Activated gamma-delta T cell (primary cell): ENCODE results near the gene UBR3.
A peak's percentile ranks its signal among the peaks of the same experiment; 100 is the strongest.
"Not testable (repeated sequence)": the region's sequence is repeated elsewhere in the genome, so short reads cannot be mapped to it uniquely, and the experiment has no call there.

Experiments
- DNase-seq: peaks from one replicate; lab custom pipeline; 2025; lab: John Stamatoyannopoulos, UW

The UBR3 gene

DNA sequence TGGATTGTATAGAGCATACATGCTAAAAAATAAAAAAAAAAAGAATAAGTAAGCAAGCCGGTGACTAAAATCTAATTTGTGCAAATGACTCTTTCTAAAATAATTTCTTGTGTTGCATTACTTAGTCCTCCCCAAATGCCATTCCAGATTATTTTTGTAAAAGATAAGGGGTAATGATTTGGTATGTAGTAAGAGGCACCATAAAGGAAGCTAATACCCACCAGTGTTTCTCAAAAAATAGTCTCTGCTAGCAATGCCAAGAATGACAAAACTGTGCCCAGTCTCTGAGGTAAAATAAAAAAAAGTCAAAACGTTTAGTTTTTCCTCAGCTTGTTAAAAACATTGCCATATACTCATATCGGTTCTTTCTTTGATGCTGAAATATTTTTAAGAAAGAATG lies 5.2 kb upstream of the UBR3 start:
- no peak for DNase-seq

DNA sequence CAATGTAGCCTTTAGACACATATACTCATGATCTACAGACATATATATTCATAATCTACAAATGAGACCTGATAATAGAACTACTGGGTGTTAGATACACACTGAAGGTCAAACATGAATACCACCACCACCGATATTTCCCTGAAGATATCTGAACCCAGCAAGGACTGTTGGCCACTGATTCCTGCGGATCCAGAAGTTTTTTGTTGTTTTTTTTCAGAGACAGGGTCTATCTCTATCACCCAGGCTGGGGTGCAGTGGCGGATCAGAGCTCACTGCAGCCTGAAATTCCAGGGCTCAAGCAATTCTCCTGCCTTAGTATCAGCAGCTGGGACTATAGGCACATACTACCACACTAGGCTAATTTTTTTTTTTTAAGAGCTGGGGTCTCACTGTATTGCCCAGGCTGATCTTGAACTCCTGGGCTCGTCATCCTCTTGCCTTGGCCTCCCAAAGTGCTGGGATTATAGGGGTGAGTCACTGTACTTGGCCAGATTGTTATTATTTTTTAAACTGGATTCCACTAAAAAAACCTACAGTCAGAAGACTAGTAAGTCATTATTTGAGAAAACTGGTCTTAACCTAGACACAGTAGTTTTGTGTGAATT lies 4.4 kb upstream of the UBR3 start:
- no peak for DNase-seq

DNA sequence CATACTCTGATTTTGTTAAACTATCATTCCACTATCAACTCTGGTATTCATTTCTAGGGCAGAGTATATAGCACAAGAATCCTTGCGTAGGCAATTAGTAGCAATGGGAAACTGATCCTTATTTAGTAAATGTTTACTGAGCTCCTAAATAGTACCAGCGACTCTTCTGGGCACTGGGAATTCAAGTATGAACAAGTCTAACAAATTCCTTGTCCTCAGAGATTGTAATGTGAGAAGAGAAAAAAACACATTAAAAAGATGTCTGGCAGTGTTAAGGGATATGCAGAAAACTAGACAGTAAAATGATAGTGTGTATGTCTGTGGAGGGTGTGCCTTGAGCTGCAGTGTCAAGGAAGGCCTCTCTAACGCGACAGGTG lies 3.3 kb upstream of the UBR3 start:
- no peak for DNase-seq

DNA sequence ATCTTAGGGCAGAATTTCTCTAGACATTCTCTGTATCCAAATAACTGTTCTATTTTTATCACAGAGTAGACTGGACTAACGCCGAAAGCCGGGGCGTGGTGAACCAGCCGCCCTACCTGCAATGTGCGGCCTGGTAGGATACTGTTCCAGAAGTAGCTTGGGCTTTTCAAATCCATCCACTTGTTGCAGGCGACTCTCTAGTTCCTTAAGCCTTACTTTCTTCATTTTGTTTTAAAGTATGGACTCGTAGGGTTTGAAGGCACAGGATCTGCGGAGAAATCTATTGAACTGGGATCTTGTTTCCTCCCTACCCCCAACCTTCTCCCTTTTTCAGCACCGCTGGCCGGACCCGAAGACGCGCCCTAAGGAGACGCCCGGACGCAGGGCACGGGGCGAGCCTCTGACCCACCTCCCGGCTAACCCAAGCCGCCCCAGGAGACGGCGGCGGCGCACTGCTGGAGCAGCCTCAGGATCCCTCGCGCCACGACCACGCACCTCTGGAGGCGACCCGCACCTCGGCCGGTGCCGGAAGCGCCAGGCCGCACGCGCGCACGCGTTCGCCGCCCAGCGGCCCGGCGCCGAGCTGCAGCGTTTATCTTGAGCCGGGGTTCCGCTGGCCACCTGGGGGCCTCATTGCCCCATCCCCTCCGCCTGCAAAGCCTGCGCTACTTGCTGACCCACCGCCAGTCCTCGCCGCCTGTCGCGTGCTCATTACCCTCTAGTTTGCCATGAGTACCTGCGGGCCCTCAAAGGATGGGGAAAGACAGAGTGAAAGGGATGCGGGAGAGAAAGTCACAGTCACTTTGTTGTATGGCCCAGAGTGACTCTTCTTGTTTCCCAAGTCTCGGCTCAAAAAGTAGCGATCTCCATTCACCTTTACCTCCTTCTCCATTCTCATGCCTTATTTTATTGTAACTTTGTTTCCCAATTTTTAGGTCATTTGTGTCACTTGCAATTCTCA lies 2.6 kb upstream of the UBR3 start, which contains the start of gene METTL5:
METTL5 (minus strand) TSS at position 533 of the 961 bp plus-strand sequence; CDS start at position 225, 308 bp downstream.
- peak; percentile 63 for DNase-seq

DNA sequence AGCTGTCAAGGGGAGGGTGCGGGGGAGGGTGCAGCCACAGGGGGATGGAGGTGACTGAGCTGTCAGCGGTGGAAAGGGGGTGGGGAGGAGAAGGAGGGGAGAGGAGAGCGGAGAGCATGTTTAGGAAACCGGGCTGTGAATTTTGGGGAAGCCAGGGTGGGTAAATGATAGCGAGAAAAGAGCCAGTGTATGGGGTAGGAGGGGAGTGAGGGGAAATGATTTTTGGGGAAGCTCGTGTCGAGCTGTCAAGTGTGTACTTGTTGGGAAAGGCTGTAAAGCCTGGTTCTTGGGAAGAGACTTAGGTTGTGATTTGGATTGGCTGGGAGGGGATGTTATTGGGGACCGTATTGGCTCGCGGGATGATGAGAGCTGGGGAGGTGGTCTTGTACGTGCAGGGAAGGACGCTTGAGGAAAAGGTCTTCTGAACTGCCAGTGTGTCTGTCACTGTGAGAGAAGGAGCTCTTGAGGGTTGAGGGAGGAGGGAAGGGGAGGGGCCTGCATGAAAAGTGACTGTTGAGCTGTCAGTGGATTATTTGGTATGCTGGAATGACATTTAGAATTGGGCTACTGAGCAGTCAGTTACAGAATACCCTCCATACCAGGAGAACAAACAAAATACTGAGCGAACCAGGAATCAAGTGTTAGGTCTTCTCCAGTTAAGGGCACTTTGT lies 1.0 kb downstream of the UBR3 start:
- no peak for DNase-seq

DNA sequence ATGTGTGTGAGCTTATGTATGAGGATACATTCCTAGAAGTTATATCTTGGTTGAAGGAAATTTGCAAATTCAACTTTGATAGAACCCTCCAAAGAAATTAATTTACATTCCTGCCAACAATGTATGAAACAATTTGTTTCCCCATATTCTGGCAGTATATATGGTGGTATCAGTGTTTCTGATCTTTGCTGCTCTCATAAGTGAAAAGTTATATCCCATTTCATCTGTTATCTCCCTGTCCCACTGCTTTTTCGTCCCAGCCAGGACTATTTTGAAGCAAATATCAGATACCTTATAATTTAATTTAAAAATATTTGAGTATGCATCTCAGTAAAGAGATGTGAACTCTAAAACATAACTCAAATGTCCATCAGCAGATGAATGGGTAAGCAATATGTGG lies 7.1 kb downstream of the UBR3 start:
- no peak for DNase-seq

DNA sequence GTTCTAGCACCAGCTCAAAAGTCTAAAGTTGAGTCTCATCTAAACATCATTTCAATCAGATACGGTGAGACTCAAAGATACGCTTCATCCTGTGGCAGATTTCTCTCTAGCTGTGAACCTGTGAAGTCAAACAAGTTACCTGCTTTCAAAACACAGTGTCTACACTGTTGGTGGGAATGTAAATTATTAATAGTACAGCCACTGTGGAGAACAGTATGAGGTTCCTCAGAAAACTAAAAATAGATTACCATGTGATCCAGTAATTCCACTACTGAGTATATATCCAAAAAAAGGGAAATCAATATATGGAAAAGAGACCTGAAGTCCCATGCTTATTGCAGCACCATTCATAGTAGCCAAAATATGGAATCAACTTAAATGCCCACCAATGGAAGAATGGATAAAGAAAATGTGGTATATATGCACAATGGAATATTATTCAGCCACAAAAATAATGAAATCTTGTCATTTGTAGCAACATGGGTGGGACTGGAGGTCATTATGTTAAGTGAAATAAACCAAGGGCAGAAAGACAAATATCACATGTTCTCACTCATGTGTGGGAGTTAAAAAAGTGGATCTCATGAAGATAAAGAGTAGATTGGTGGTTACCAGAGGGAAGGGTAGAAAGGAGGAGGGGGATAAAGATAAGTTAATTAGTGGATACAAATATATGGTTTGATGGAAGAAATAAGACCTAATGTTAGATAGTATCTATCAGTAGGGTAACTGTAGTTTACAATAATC lies 11.7 kb downstream of the UBR3 start:
- no peak for DNase-seq

DNA sequence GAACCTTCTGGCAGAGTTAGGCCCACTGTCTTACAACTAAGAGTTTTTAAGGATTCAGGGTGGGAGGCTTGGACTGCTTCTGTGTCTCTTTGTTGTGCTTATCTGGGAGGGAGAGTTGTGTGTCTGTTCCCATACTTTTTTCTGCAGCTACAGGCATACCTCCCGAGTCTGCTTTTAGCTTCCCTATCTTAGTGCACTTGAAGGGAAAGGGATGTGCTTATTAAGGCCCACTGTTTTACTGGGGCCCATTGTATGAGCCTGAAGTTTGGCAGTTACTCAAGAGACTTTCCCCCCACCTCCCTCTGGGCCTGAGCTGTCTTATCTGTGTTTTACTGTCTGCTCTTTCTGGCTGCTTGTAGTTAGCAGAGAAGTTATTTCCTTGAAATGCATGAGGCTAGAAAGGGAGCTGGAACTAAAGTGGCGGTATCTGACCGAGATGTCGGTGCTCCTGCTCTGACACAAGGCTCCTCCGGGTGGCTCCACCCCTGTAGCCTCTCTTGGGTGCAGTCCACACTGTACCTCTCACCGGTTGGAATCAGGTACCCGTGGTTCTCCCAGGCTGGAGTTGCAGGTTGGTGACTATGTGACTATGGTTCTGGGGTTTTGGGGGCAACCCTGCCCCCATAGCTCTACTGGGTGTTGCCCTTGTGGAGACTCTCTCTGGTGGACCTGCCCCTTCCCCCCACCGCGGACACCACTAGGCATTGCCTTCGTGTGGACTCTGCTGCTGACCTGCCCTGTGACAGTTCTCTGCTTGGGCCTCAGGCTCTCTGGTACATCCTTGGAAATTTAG lies 12.9 kb downstream of the UBR3 start:
- no peak for DNase-seq

DNA sequence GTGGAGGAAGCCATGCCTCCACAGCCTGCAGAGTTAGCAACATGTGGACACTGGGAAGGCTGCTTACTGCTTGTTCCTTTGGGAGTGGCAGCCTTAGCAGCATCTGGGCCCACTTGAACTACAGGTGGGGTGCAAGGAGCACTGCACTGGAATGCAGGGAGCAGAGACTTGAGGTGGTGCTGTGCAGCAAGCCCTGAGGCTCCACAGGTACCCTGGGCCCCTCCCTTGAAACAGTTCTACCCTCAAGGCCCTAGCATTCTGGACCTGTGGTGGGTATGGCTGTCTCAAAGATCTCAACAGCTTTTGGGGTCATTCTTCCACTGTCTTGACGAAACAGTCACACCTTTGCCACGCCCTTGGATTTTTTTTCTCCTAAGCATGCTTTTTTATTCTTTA lies 13.5 kb downstream of the UBR3 start:
- no peak for DNase-seq

DNA sequence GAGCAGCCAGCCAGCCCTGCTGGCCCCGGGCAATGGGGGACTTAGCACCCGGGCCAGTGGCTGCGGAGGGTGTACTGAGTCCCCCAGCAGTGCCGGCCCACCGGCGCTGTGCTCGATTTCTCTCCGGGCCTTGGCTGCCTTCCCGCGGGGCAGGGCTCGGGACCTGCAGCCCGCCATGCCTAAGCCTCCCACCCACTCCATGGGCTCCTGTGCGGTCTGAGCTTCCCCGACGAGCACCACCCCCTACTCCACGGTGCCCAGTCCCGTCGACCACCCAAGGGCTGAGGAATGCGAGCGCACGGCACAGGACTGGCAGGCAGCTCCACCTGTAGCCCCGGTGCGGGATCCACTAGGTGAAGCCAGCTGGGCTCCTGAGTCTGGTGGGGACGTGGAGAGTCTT lies 14.4 kb downstream of the UBR3 start:
- not testable (repeated sequence) for DNase-seq

DNA sequence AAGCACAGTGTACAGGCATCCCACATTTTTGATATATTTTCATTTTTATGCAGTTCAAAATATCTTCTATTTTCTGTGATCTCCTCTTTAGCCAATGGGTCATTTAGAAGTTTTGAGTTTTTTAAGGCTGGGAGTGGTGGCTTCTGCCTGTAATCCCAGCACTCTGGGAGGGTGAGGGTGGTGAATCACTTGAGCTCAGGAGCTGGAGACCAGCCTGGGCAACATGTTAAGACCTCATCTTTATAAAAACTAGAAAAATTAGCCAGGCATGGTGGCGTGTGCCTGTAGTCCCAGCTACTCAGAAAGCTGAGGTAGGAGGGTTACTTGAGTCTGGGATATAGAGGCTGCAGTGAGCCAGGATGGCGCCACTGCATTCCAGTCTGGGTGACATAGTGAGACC lies 17.8 kb downstream of the UBR3 start:
- no peak for DNase-seq

DNA sequence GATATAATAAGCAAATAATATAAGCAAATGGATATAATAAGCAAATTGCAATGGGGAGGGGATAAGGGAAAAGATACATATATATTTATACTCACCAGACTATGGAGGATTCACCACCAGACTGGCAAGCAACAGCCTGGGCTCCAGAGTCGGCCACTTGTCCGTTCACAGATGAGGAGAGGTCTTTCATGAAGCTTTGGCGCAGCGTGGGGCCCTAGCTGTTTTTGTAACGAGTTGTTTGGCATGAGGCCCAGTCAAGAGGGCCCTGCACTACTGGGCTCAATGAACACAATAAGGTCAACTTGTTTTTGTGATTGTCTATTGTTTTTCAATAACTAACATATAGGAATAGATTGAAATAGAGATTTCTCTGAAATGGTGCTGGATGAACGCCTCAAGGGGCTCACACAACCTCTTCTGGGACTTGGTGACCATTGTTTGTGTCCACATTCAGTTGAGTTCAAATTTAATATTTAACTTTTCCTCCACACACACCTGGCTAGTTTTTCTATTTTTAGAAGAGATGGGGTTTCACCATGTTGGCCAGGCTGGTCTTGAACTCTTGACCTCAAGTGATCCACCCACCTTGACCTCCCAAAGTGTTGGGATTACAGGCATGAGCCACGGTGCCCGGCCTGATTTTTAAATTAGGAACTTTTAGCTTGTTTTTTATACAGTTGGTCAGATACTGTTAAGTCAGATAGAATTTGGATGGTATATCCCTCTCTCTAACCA lies 21.9 kb downstream of the UBR3 start:
- not testable (repeated sequence) for DNase-seq

DNA sequence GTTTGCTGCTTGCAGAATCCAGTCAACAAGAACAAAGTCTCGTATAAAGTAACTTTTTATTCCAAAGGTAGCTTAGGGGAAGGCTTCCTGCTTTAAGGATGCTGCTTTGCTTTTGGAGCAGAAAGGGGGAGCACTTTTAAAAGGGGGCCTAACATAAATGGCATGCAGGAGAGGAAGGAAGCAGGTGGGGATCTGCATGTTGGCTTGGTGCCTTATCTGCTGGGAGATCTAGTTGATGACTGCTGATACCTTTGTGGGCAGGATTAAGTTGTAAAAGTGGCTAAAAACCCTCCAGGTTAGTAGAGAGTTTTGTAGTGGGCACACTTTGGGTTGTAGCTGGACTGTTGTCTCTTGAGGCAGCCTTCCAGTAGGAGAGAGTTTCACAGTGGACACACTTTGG lies 22.5 kb downstream of the UBR3 start:
- no peak for DNase-seq

DNA sequence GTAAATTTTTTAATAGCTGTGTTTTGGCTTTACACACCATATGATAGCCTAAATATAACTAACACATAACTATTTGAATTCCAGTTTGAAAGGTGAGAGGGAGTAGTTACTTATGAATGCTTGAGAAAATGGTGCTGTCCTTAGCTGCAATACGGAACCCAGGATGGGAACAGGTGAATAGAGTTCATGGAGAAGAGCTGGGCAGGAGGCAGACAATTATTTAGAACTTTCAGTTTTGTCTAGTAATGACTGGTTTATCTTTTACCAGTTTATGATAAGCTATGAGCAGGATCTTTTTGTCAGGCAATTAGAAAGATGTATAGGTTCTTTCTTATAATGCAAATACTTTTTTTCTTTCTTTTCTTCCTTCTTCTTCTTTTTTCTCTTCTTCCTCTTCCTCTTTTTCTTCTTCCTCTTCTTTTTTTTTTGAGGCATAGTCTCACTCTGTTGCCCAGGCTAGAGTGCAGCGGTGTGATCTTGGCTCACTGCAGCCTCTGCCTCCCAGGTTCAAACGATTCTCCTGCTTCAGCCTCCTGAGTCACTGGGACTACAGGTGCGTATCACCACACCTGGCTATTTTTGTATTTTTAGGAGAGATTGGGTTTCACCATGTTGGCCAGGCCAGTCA lies 25.9 kb downstream of the UBR3 start:
- no peak for DNase-seq

DNA sequence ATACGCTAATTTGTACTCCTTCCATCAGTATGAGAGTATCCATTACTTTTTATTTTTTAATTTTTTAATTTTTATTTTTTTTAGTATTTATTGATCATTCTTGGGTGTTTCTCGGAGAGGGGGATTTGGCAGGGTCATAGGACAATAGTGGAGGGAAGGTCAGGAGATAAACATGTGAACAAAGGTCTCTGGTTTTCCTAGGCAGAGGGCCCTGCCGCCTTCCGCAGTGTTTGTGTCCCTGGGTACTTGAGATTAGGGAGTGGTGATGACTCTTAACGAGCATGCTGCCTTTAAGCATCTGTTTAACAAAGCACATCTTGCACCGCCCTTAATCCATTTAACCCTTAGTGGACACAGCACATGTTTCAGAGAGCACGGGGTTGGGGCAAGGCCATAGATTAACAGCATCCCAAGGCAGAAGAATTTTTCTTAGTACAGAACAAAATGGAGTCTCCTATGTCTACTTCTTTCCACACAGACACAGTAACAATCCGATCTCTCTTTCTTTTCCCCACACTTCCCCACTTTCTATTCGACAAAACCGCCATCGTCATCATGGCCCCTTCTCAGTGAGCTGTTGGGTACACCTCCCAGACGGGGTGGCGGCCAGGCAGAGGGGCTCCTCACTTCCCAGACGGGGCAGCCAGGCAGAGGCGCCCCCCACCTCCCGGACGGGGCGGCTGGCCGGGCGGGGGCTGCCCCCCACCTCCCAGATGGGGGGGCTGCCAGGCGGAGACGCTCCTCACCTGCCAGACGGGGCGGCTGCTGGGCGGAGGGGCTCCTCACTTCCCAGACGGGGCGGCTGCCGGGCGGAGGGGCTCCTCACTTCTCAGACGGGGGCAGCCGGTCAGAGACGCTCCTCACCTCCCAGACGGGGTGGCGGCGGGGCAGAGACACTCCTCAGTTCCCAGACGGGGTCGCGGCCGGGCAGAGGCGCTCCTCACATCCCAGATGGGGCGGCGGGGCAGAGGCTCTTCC lies 28.3 kb downstream of the UBR3 start:
- DNase-seq: not testable (repeated sequence)

DNA sequence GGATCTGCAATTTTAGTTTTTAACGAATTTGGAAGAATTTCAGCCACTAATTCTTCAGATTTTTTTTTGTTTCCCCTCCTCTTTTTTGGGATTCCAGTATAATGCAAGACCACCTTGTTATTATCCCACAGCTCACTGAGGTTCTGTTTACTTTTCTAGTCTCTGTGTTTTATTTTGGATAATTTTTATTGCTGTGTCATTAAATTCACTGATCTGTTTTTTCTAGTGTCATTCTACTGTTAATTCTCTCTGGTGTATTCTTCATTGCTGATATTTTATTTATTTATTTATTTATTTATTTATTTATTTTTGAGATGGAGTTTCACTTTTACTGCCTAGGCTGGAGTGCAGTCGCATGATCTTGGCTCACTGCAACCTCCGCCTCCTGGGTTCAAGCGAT lies 32.2 kb downstream of the UBR3 start:
- DNase-seq: no peak

DNA sequence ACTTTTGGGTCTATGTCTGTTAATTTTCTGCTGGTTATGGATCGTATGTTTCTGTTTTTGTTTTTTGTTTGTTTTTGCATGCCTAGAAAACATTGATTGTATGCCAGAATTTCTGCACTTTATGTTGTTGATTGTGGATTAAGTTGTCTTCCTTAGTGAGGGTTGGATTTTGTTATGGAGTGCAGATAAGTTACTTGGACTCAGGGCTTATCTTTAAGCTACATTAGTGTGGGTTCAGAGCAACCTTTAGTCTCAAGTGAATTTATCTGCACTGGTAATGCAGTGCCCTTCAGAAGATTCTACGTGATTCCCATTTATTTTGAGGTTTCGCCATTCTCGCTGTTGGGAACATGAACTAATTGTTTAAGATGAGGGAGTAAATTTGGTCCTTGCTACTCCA lies 32.9 kb downstream of the UBR3 start:
- DNase-seq: no peak

DNA sequence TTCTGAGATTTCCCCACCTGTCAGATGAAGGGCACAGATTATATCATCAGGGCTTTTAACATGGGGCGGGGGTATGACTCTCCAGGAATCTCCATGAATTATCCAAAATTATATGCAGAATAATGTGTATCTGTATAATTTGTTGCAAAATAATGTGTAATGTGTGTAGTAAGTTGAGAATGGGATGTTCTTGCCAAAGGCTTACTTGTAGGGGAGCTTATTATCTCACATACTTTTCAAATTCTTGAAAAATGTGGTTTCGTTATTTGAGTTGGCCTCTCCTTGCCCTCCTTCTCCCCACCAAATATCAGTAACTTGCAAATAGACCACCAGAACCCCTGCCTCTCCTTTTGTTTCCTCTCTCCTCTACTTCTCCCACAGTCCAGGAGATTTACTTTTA lies 35.6 kb downstream of the UBR3 start:
- no peak for DNase-seq

DNA sequence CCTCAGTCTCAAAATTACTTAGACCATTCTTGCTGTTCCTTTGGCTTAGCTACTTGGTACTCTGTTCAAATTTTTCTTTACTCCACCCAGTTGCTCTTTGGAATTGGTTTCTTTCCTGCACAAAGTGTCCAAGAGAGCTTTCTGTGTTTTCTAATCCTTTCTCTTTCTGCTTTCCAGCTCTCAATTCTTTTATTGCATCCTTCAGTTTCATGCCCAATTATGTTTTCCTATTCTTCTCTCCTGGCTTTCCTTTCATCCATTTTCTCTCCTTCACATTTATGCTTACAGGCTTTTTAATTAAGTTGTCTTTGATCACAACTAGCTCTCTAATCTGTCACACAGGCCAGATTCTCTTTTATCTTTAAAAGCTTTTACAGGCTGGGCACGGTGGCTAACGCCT lies 38.2 kb downstream of the UBR3 start:
- DNase-seq: no peak
